ENCODE data around the gene C16orf95.
A peak's percentile ranks its signal among the peaks of the same experiment; 100 is the strongest.

The C16orf95 gene

GRCh38 chr16:87329436-87330256 lies 12.5 kb upstream of the C16orf95 start:
- no peak for TF ChIP-seq CTCF (IDR thresholded peaks at IDR 0.05; ENCODE audit: extremely low read depth, missing control alignments)
- no peak for DNase-seq (ENCODE audit: low spot score)

GRCh38 chr16:87328846-87329245 lies 11.7 kb upstream of the C16orf95 start:
- DNase-seq (ENCODE audit: low spot score): no peak

GRCh38 chr16:87327798-87328495 lies 10.8 kb upstream of the C16orf95 start:
- DNase-seq (ENCODE audit: low spot score): no peak
- no peak for TF ChIP-seq CTCF (IDR thresholded peaks at IDR 0.05; ENCODE audit: extremely low read depth, missing control alignments)

More at GRCh38 chr16:87328846-87329245, 11.7 kb upstream of the C16orf95 start:
- TF ChIP-seq CTCF (IDR thresholded peaks at IDR 0.05; ENCODE audit: extremely low read depth, missing control alignments): no peak

- no peak for TF ChIP-seq CTCF (IDR thresholded peaks at IDR 0.05; ENCODE audit: extremely low read depth, missing control alignments)
These were observed 9.0 kb upstream of the C16orf95 start for GRCh38 chr16:87326151-87326571.

GRCh38 chr16:87325423-87325858 lies 8.2 kb upstream of the C16orf95 start:
- no peak for DNase-seq (ENCODE audit: low spot score)
- TF ChIP-seq CTCF (IDR thresholded peaks at IDR 0.05; ENCODE audit: extremely low read depth, missing control alignments): no peak

More at GRCh38 chr16:87326151-87326571, 9.0 kb upstream of the C16orf95 start:
- no peak for DNase-seq (ENCODE audit: low spot score)

GRCh38 chr16:87324411-87325275 lies 7.5 kb upstream of the C16orf95 start:
- peak; percentile 77 for TF ChIP-seq CTCF (IDR thresholded peaks at IDR 0.05; ENCODE audit: extremely low read depth, missing control alignments)
- DNase-seq (ENCODE audit: low spot score): peak; percentile 84
